H9 (cell line): ENCODE measurements around the gene TMTC2. TPM values are rescaled to one million over a fixed set of nuclear protein-coding genes. Genes with fewer than 3 reads are reported as not detected.

ENCODE experiments used
- DNase-seq: peaks from one replicate; pipeline ENCODE4 v3.0.0-alpha.2; 2017
- H2AFZ ChIP-seq: one replicate; pipeline ENCODE4 v1.6.1; 2013; ENCODE audit warnings: mild to moderate bottlenecking, low read length, control low read depth, moderate library complexity
- H2AK5ac ChIP-seq: 2 replicates; pipeline ENCODE4 v1.6.1; 2013; ENCODE audit warnings: low read length, control low read depth, mixed read lengths; ENCODE audit not compliant: insufficient read length
- H2BK120ac ChIP-seq: one replicate; pipeline ENCODE4 v1.6.1; 2013; ENCODE audit warnings: low read depth, mild to moderate bottlenecking, low read length, control low read depth, inconsistent platforms; ENCODE audit not compliant: poor library complexity, severe bottlenecking
- H2BK12ac ChIP-seq: 2 replicates; pipeline ENCODE4 v1.6.1; 2013; ENCODE audit warnings: low read length, control low read depth, mixed read lengths, low read depth; ENCODE audit not compliant: insufficient read length
- H2BK15ac ChIP-seq: 2 replicates; pipeline ENCODE4 v1.6.1; 2013; ENCODE audit warnings: low read depth, low read length, control low read depth
- H2BK20ac ChIP-seq: one replicate; pipeline ENCODE4 v1.6.1; 2013; ENCODE audit warnings: low read depth, mild to moderate bottlenecking, low read length, control low read depth, inconsistent platforms; ENCODE audit not compliant: poor library complexity, severe bottlenecking
- H2BK5ac ChIP-seq: 2 replicates; pipeline ENCODE4 v1.6.1; 2013; ENCODE audit warnings: low read length, control low read depth, mixed read lengths; ENCODE audit not compliant: insufficient read length
- H3K14ac ChIP-seq: 2 replicates; pipeline ENCODE4 v1.6.1; 2013; ENCODE audit warnings: low read length, control low read depth; ENCODE audit not compliant: insufficient read depth
- H3K18ac ChIP-seq: 2 replicates; pipeline ENCODE4 v1.6.1; 2013; ENCODE audit warnings: low read depth, mild to moderate bottlenecking, mixed read lengths, low read length, control low read depth; ENCODE audit not compliant: insufficient read length
- H3K23ac ChIP-seq: 2 replicates; pipeline ENCODE4 v1.6.1; 2013; ENCODE audit warnings: low read length, control low read depth, mixed read lengths, low read depth; ENCODE audit not compliant: insufficient read length
- H3K23me2 ChIP-seq: 2 replicates; pipeline ENCODE4 v1.6.1; 2013; ENCODE audit warnings: low read depth, mild to moderate bottlenecking, mixed read lengths, low read length, control low read depth; ENCODE audit not compliant: insufficient read length, poor library complexity, severe bottlenecking
- H3K27ac ChIP-seq: 2 replicates; pipeline ENCODE4 v1.5.1; 2013; ENCODE audit warnings: low read length, control low read depth, mixed read lengths, low read depth; ENCODE audit not compliant: insufficient read length
- H3K27me3 ChIP-seq: 2 replicates; pipeline ENCODE4 v1.6.1; 2013; ENCODE audit warnings: low read length, control low read depth, inconsistent platforms; ENCODE audit not compliant: insufficient read depth
- H3K4ac ChIP-seq: 2 replicates; pipeline ENCODE4 v1.6.1; 2013; ENCODE audit warnings: low read depth, mild to moderate bottlenecking, control low read depth, inconsistent platforms, low read length, moderate library complexity
- H3K4me1 ChIP-seq: 2 replicates; pipeline ENCODE4 v1.6.1; 2013; ENCODE audit warnings: low read length, control low read depth, inconsistent platforms; ENCODE audit not compliant: insufficient read depth
- H3K4me2 ChIP-seq: 2 replicates; pipeline ENCODE4 v1.6.1; 2013; ENCODE audit warnings: low read length, control low read depth, mixed read lengths; ENCODE audit not compliant: insufficient read length, insufficient read depth
- H3K56ac ChIP-seq: 2 replicates; pipeline ENCODE4 v1.6.1; 2013; ENCODE audit warnings: low read depth, mild to moderate bottlenecking, mixed read lengths, low read length, control low read depth; ENCODE audit not compliant: insufficient read length
- H3K79me1 ChIP-seq: 2 replicates; pipeline ENCODE4 v1.6.1; 2013; ENCODE audit warnings: low read depth, mild to moderate bottlenecking, moderate library complexity, low read length, control low read depth, inconsistent platforms; ENCODE audit not compliant: insufficient read depth, poor library complexity, severe bottlenecking
- H3K79me2 ChIP-seq: 2 replicates; pipeline ENCODE4 v1.6.1; 2013; ENCODE audit warnings: low read length, control low read depth, inconsistent platforms; ENCODE audit not compliant: insufficient read depth
- H3K9ac ChIP-seq: 2 replicates; pipeline ENCODE4 v1.6.1; 2013; ENCODE audit warnings: low read length, control low read depth, mixed read lengths; ENCODE audit not compliant: insufficient read length; ENCODE audit errors: extremely low read depth
- H3K9me3 ChIP-seq: one replicate; pipeline ENCODE4 v1.6.1; 2013; ENCODE audit warnings: low read depth, low read length, inconsistent platforms; ENCODE audit not compliant: control insufficient read depth
- H3T11ph ChIP-seq: one replicate; pipeline ENCODE4 v1.6.1; 2013; ENCODE audit warnings: mild to moderate bottlenecking, low read length, control low read depth, inconsistent platforms
- H4K20me1 ChIP-seq: one replicate; pipeline ENCODE4 v1.6.1; 2013; ENCODE audit not compliant: control insufficient read depth, insufficient read length, insufficient read depth
- H4K5ac ChIP-seq: 2 replicates; pipeline ENCODE4 v1.6.1; 2013; ENCODE audit warnings: low read depth, mild to moderate bottlenecking, mixed read lengths, low read length, control low read depth; ENCODE audit not compliant: insufficient read length
- H4K8ac ChIP-seq: replicated peaks from 2 replicates; pipeline ENCODE4 v1.6.1; 2013; ENCODE audit warnings: low read length, control low read depth, mixed read lengths, low read depth; ENCODE audit not compliant: insufficient read length
- H4K91ac ChIP-seq: 2 replicates; pipeline ENCODE4 v1.6.1; 2013; ENCODE audit warnings: low read depth, mild to moderate bottlenecking, moderate library complexity, mixed read lengths, low read length, control low read depth; ENCODE audit not compliant: insufficient read length
- H3K27ac Mint-ChIP-seq, 3 experiments: 2 replicates in 2 of 3; 3 replicates in 1 of 3; pipeline ENCODE4 v1.8.0; 2020 to 2021; ENCODE audit warnings: mixed read lengths in 3 of 3, mild to moderate bottlenecking in 1 of 3, moderate library complexity in 1 of 3
- H3K27me3 Mint-ChIP-seq: 2 replicates; pipeline ENCODE4 v1.8.0; 2021; ENCODE audit warnings: low read depth, mild to moderate bottlenecking, moderate library complexity, mixed read lengths
- H3K36me3 Mint-ChIP-seq, 3 experiments: 2 replicates in 2 of 3; 3 replicates in 1 of 3; pipeline ENCODE4 v1.8.0; 2020 to 2021; ENCODE audit warnings: low read depth in 3 of 3, mixed read lengths in 3 of 3; ENCODE audit not compliant: insufficient read depth in 1 of 3
- H3K4me1 Mint-ChIP-seq, 2 experiments: 2 replicates each; pipeline ENCODE4 v1.8.0; 2020; ENCODE audit warnings: mixed read lengths in 2 of 2
- H3K4me3 Mint-ChIP-seq, 2 experiments: 2 replicates in 1 of 2; 3 replicates in 1 of 2; pipeline ENCODE4 v1.8.0; 2020 to 2021; ENCODE audit warnings: mild to moderate bottlenecking in 2 of 2, mixed read lengths in 2 of 2, moderate library complexity in 1 of 2
- H3K9me3 Mint-ChIP-seq, 2 experiments: 2 replicates in 1 of 2; 3 replicates in 1 of 2; pipeline ENCODE4 v1.8.0; 2020; ENCODE audit warnings: mild to moderate bottlenecking in 2 of 2, mixed read lengths in 2 of 2, moderate library complexity in 1 of 2
- WGBS: extraction: QIAGEN DNeasy Blood & Tissue Kit; methylation state at CpG from one replicate; pipeline ENCODE4 v1.1.7; 2013; ENCODE audit warnings: missing lambda C conversion rate, low lambda C conversion rate, mixed read lengths; ENCODE audit not compliant: insufficient read length; ENCODE audit errors: extremely low coverage; 5-methylcytosine and 5-hydroxymethylcytosine counted together
- total RNA-seq: library from RNA; stranded (reverse); gene quantifications from 2 replicates; pipeline ENCODE4 v1.2.1, GENCODE V29; 2021
- TF ChIP-seq, protein P1 (sequence below): fragments of 200-600 bp; sonication (generic); conservative IDR thresholded peaks from 3 replicates; pipeline ENCODE4 v1.8.0; 2021; ENCODE audit warnings: antibody characterized with exemption, mild to moderate bottlenecking

TMTC2 gene
- total RNA-seq, 1 experiment from 2014 or later: 3.1 TPM

GRCh38 chr12:82648259-82648909 lies 38.3 kb upstream of the TMTC2 start:
- H2BK120ac ChIP-seq: no peak overlapping the region
- TF ChIP-seq, protein P1, sequence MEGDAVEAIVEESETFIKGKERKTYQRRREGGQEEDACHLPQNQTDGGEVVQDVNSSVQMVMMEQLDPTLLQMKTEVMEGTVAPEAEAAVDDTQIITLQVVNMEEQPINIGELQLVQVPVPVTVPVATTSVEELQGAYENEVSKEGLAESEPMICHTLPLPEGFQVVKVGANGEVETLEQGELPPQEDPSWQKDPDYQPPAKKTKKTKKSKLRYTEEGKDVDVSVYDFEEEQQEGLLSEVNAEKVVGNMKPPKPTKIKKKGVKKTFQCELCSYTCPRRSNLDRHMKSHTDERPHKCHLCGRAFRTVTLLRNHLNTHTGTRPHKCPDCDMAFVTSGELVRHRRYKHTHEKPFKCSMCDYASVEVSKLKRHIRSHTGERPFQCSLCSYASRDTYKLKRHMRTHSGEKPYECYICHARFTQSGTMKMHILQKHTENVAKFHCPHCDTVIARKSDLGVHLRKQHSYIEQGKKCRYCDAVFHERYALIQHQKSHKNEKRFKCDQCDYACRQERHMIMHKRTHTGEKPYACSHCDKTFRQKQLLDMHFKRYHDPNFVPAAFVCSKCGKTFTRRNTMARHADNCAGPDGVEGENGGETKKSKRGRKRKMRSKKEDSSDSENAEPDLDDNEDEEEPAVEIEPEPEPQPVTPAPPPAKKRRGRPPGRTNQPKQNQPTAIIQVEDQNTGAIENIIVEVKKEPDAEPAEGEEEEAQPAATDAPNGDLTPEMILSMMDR: no peak
- H3K27me3 Mint-ChIP-seq: no peaks in the 10 kb centered on the region
- no peak overlapping the region for H2AK5ac ChIP-seq
- H3K9me3 ChIP-seq: no peaks in the 10 kb centered on the region
- no peak overlapping the region for H4K91ac ChIP-seq
- no peaks in the 10 kb centered on the region for H3K36me3 Mint-ChIP-seq
- H3K14ac ChIP-seq: no peak overlapping the region
- H3K27ac ChIP-seq: no peak overlapping the region
- H3T11ph ChIP-seq: no peak overlapping the region
- no peaks in the 10 kb centered on the region for H3K79me2 ChIP-seq
- no peak overlapping the region for H4K5ac ChIP-seq
- H3K27ac Mint-ChIP-seq: no peak overlapping the region
- H2BK5ac ChIP-seq: no peak overlapping the region
- no peaks in the 10 kb centered on the region for H4K20me1 ChIP-seq
- no peak overlapping the region for H2BK20ac ChIP-seq
- no peaks in the 10 kb centered on the region for H3K4me1 ChIP-seq
- peaks cover 11 to 14% of the 10 kb centered on the region in 2 experiments for H3K4me1 Mint-ChIP-seq
- H3K27me3 ChIP-seq: no peaks in the 10 kb centered on the region
- no peak overlapping the region for H3K56ac ChIP-seq
- H3K4me3 Mint-ChIP-seq: no peak overlapping the region
- no peak overlapping the region for H3K9ac ChIP-seq
- no peak overlapping the region for H2AFZ ChIP-seq
- H3K79me1 ChIP-seq: no peaks in the 10 kb centered on the region
- no peak for DNase-seq
- H3K23ac ChIP-seq: no peak overlapping the region
- no peak overlapping the region for H2BK12ac ChIP-seq
- H3K4ac ChIP-seq: no peak overlapping the region
- no peak overlapping the region for H2BK15ac ChIP-seq
- no peak overlapping the region for H4K8ac ChIP-seq
- H3K9me3 Mint-ChIP-seq: no peaks in the 10 kb centered on the region
- no CpG with 5 or more reads among the region's 5 CpGs for WGBS
- no peak overlapping the region for H3K4me2 ChIP-seq
- H3K18ac ChIP-seq: no peak overlapping the region
- H3K23me2 ChIP-seq: no peaks in the 10 kb centered on the region
